Suprapubic skin (tissue), 4 donors: ENCODE results near the gene CRY2. TPM values are rescaled to one million over a fixed set of nuclear protein-coding genes. Genes with fewer than 3 reads are reported as not detected.
"Not testable (repeated sequence)": the region's sequence is repeated elsewhere in the genome, so short reads cannot be mapped to it uniquely, and the experiment has no call there.

Experiments
- DNase-seq, 2 donors: peaks; one replicate each; pipeline ENCODE4 v3.0.0-alpha.2; 2019; ENCODE audit warnings: low spot score in 2 of 2
- H3K27ac ChIP-seq: fragments of 200-600 bp; sonication (generic); one replicate; pipeline ENCODE4 v1.5.1; 2019
- H3K27me3 ChIP-seq: fragments of 200-600 bp; sonication (generic); one replicate; pipeline ENCODE4 v1.5.1; 2019
- H3K36me3 ChIP-seq: fragments of 200-600 bp; sonication (generic); one replicate; pipeline ENCODE4 v1.5.1; 2019
- H3K4me1 ChIP-seq: fragments of 200-600 bp; sonication (generic); one replicate; pipeline ENCODE4 v1.5.1; 2019
- H3K4me3 ChIP-seq: fragments of 200-600 bp; sonication (generic); one replicate; pipeline ENCODE4 v1.5.1; 2019; ENCODE audit warnings: mild to moderate bottlenecking
- H3K9me3 ChIP-seq: fragments of 200-600 bp; sonication (generic); one replicate; pipeline ENCODE4 v1.5.1; 2019
- EP300 ChIP-seq: sonication (generic); formaldehyde crosslinking; IDR thresholded peaks from one replicate; pipeline ENCODE4 v1.6.1; 2017; ENCODE audit warnings: antibody characterized with exemption
- POLR2A ChIP-seq, 2 donors: fragments of 450-650 bp; IDR thresholded peaks; one replicate each; pipeline ENCODE4 v1.6.1; 2017; ENCODE audit warnings: antibody characterized with exemption in 2 of 2, mild to moderate bottlenecking in 2 of 2, moderate library complexity in 2 of 2
- POLR2AphosphoS5 ChIP-seq, 3 donors: sonication (generic); formaldehyde crosslinking; IDR thresholded peaks; one replicate each; pipeline ENCODE4 v1.6.1; 2017; ENCODE audit warnings: antibody characterized with exemption in 3 of 3
- WGBS: methylation state at CpG from one replicate; pipeline ENCODE4 v1.1.5; 2018; 5-methylcytosine and 5-hydroxymethylcytosine counted together
- total RNA-seq, 4 donors: library from RNA; depleted of rRNA; stranded (reverse); fragments of >200 nt; gene quantifications; one replicate each; pipeline ENCODE4 v1.1.0, GENCODE V29; 2016
- TF ChIP-seq, protein P1 (sequence below), 2 donors: fragments of 200-600 bp in 1 of 2; fragments of 450-650 bp in 1 of 2; sonication (generic) in 1 of 2; IDR thresholded peaks; one replicate each; pipeline ENCODE4 v1.5.1; 2016 to 2019; ENCODE audit warnings: antibody characterized with exemption in 2 of 2, mild to moderate bottlenecking in 1 of 2, moderate library complexity in 1 of 2

CRY2 gene
- total RNA-seq, 4 donors from 2014 or later: 86.1 to 141 (median 93.4) TPM

DNA sequence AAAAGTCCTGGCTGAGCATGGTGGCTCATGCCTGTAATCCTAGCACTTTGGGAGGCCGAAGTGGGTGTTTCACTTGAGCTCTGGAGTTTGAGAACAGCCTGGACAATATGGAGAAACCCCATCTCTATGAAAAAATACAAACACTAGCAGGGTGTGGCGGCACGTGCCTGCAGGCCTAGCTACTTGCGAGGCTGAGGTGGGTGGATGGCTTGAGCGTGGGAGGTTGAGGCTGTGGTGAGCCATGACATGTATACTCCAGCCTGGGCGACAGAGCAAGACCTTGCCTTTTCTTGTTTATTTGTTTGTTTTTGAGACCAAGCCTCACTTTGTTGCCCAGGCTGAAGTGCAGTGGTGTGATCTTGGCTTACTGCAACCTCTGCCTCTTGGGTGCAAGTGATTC, 8.1 kb upstream of the CRY2 start:
- WGBS: 90% methylated on average over 6 of the region's 6 CpGs
- Histone ChIP-seq H3K4me3 (no peak overlapping the region), H3K9me3 (no peaks in the 10 kb centered on the region), H3K36me3 (no peaks in the 10 kb centered on the region), H3K27me3 (no peaks in the 10 kb centered on the region), H3K4me1 (peaks cover 11% of the 10 kb centered on the region), H3K27ac (no peak overlapping the region)
- TF ChIP-seq, protein P1, sequence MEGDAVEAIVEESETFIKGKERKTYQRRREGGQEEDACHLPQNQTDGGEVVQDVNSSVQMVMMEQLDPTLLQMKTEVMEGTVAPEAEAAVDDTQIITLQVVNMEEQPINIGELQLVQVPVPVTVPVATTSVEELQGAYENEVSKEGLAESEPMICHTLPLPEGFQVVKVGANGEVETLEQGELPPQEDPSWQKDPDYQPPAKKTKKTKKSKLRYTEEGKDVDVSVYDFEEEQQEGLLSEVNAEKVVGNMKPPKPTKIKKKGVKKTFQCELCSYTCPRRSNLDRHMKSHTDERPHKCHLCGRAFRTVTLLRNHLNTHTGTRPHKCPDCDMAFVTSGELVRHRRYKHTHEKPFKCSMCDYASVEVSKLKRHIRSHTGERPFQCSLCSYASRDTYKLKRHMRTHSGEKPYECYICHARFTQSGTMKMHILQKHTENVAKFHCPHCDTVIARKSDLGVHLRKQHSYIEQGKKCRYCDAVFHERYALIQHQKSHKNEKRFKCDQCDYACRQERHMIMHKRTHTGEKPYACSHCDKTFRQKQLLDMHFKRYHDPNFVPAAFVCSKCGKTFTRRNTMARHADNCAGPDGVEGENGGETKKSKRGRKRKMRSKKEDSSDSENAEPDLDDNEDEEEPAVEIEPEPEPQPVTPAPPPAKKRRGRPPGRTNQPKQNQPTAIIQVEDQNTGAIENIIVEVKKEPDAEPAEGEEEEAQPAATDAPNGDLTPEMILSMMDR (IDR thresholded peaks at IDR 0.05): no peak
- no peak for TF ChIP-seq POLR2A (IDR thresholded peaks at IDR 0.05)
- TF ChIP-seq EP300: no peak
- TF ChIP-seq POLR2AphosphoS5 (IDR thresholded peaks at IDR 0.05): no peak
- no peak for DNase-seq

DNA sequence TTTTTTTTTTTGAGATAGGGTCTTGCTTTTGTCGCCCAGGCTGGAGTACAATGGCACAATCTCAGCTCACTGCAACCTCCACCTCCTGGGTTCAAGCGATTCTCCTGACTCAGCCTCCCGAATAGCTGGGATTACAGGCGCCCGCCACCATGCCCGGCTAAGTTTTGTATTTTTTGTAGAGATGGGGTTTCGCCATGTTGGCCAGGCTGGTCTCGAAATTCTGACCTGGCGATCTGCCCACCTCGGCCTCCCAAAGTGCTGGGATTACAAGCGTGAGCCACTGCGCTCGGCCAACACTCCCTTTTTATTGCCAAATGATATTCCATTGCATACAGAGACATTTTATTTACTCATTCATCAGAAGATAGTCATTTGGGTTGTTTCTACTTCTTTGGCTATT, 7.0 kb upstream of the CRY2 start:
- H3K4me3 ChIP-seq, H3K27ac ChIP-seq, H3K27me3 ChIP-seq, DNase-seq, H3K9me3 ChIP-seq, H3K36me3 ChIP-seq: not testable (repeated sequence)
- peaks cover 12% of the 10 kb centered on the region for H3K4me1 ChIP-seq
- 82% methylated on average over 13 of the region's 13 CpGs for WGBS

DNA sequence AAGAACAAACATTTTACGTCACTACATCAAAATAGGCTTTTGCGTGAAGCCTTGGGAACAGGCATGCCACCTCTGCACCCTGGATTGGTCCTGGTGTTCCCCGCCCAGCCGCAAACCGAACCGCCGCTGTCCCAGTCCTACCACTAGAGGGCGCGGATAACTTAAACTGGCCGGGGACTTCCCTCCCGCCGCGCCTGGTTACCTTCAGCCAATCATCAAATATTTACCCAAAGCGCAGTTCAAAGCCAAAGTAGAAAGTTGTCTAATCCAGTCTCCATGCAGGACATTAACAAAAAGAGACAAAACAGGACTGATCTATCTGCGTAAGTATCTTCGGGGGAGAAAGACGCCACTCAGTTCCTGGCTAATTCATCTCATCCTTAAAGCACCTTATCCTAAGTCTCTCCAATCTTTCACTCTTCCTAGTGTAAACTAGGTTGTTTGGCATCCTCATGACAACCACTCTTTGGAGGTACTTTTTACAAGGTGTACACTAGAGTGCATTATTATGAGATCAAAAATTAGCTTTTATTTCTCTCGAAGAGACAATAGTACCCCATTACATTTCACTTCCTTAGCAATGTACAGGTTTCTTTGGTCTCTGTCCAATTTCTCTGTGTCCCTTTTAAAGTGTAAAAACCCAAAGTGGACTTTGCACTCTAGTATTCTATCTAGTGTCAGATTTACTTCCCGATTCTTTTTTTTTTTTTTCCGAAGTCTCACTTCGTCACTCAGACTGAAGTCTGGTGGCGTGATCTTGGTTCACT, 3.9 kb upstream of the CRY2 start:
- DNase-seq: peak; percentile 97 to 98
- peaks cover 27% of the 10 kb centered on the region for H3K4me1 ChIP-seq
- H3K36me3 ChIP-seq: no peaks in the 10 kb centered on the region
- no peaks in the 10 kb centered on the region for H3K9me3 ChIP-seq
- no peaks in the 10 kb centered on the region for H3K27me3 ChIP-seq
- WGBS: 19% methylated on average over 22 of the region's 22 CpGs
- TF ChIP-seq POLR2AphosphoS5 (IDR thresholded peaks at IDR 0.05) (peak in 1 of 3 donors; percentile 45), POLR2A (IDR thresholded peaks at IDR 0.05) (peak in 1 of 2 donors; percentile 31), EP300 (no peak)
- TF ChIP-seq, protein P1 (IDR thresholded peaks at IDR 0.05): peak; percentile 95
- H3K4me3 ChIP-seq: peak overlapping the region; percentile 7
- peak overlapping the region; percentile 72 for H3K27ac ChIP-seq

DNA sequence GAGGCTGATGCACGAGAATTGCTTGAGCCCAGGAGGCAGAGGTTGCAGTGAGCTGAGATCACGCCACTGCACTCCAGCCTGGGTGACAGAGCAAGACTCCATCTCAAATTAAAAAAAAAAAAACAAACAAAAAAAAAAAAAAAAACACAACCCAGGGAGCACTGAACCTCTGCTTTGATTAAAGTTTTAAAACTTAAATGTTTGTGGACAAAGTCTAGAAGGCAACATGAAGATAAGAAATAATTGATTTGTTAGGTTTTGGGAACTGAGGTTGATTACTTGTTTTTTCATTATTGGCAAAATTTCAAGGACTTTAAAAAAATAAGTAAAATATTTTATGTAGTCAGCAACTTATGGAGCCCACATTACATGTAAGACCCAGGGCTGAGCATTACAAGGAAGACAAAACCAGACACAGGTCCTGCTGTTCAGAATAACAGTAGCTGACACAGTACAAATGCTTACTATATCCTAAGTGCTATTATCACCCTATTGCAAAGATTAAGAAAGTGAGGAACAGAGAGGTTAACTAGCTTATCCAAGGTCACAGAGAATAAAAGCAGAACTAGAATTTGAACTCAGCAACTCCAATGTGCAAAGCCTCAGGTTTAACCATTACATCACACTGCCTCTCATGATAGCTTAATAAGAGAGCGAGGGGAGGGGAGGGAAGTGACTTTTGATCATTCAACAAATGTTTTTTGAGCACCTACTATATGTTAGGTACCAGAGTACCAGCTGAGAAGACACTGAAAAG, 2.3 kb upstream of the CRY2 start:
- no peak overlapping the region for H3K27ac ChIP-seq
- no peak for DNase-seq
- H3K9me3 ChIP-seq: no peaks in the 10 kb centered on the region
- TF ChIP-seq POLR2AphosphoS5 (IDR thresholded peaks at IDR 0.05) (no peak), EP300 (no peak), POLR2A (IDR thresholded peaks at IDR 0.05) (no peak)
- TF ChIP-seq, protein P1 (IDR thresholded peaks at IDR 0.05): no peak
- no peaks in the 10 kb centered on the region for H3K36me3 ChIP-seq
- peaks cover 43% of the 10 kb centered on the region for H3K4me1 ChIP-seq
- 79% methylated on average over 3 of the region's 3 CpGs for WGBS
- no peaks in the 10 kb centered on the region for H3K27me3 ChIP-seq
- H3K4me3 ChIP-seq: no peak overlapping the region

DNA sequence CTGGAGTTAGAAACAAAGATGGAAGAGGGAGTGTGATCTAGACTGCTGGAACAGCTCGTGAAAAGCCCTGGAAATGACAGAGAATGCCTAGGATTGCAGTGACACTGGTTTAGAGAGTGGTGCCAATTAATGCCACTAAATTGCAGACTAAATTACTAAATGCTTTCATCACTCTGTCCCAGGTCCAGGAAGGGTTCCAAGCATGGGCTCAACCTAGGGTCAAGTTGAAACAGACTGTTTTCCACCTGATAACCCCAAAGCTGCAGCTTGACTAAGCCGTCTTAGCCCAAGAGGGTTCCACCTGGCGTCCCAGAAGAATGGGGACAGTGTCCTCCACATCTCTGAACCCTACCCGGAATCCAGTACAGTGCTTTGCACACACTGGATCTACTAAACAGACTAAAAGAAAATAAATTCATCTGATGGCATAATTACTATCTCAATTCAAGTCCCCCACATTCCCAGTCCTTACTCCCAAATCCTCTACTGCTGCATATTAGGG, 1.1 kb upstream of the CRY2 start:
- Histone ChIP-seq H3K36me3 (no peaks in the 10 kb centered on the region), H3K4me1 (peaks cover 55% of the 10 kb centered on the region), H3K9me3 (no peaks in the 10 kb centered on the region), H3K4me3 (peak overlapping the region; percentile 93), H3K27me3 (no peaks in the 10 kb centered on the region), H3K27ac (peak overlapping the region; percentile 99)
- 86% methylated on average over 4 of the region's 4 CpGs for WGBS
- DNase-seq: no peak
- no peak for TF ChIP-seq EP300
- TF ChIP-seq, protein P1 (IDR thresholded peaks at IDR 0.05): no peak
- TF ChIP-seq POLR2A (IDR thresholded peaks at IDR 0.05): no peak
- no peak for TF ChIP-seq POLR2AphosphoS5 (IDR thresholded peaks at IDR 0.05)
